ENCODE measurements around the gene CBX2.
A peak's percentile ranks its signal among the peaks of the same experiment; 100 is the strongest.

The CBX2 gene

DNA sequence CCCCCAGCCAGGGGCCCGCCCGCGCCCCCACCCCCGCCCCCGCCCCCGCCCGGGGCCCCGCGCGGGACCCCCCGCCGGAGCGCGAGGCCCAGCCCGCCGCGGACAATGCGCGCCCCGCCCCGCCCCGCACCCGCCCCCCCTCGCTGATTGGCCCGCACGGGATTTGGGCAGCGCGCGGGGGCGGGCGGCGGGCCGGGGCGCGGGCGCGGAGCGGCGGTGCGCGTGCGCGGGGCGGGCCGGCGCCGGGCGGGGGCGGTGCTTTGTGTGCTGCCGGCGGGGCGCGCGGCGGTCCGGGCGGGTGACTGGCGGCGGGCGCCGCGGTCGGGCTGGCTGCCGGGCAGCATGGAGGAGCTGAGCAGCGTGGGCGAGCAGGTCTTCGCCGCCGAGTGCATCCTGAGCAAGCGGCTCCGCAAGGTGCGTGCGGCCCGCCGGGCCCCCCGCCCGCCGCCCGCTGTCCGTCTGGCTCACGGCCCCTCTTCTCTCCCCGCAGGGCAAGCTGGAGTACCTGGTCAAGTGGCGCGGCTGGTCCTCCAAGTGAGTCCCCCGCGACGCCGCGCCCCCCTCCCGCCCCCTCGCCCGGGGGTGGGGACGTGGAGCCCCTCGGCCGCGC is at the start of gene CBX2:
TSS of gene CBX2 (plus strand) at position 255 of the 610 bp plus-strand sequence. CDS start at position 343, 88 bp downstream.
- peak; percentile 88 for DNase-seq

DNA sequence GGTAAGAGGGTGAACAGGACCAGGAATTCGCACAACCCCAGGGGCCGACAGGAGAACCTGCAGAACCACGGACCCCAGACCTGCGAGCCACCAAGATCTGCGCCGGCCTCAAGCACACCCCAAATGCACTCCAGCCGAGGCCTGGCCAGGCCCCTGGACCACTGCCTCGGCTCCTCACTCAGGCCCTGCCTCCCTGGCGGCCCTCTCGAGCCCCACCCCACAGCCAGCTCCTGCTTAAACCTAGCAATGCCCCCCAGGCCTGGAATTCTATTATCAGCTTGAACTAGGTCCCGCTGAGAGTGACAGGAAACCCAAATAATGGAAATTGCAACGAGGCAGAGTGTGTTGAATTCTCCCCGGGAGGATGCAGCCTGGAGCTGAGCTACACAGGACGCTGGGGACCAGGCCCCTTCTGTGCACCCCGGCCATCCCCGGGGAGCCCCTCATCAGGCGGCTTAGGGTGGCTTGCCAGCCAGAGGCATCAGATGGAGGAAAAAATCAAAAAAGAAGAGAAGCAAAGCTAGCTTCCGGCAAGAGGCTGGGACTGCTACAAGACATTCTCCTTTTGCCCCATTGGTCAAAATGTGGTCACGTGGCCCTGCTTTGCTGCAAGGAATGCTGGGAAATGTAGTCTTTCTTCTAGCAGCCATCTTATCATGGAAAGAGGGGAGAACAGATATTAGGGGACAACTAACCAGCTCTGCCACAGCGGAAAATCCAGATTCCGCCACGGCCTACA is 49.6 kb upstream of the CBX2 start:
- peak; percentile 88 for DNase-seq

DNA sequence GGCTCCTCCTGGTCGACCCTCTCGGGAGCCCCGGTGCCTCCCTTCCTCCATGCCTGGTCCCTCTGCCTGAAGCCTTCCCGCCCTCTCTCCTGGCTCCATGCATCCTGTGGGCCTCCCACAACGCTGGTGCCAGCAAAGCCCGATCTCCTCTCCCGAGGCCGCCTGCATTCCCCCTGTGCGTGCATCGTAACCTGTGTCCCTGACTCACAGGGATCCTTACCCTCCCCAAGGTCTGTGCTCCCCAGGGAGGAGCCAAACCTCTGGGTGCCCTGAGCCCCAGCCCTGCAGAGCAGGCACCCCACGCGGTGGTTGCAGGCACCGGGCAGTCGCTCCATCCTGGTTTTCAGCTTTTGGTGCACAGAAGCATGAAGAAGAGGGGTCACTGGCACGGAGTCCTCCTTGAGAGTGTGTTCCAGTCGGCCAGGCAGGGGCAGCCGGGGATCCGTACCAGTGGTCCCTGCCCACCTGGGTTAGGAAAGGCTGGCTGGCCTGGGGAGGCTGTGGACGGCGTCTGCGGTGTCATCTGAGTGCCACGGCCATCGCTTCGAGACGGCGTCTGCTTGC is 49.0 kb upstream of the CBX2 start:
- no peak for DNase-seq

DNA sequence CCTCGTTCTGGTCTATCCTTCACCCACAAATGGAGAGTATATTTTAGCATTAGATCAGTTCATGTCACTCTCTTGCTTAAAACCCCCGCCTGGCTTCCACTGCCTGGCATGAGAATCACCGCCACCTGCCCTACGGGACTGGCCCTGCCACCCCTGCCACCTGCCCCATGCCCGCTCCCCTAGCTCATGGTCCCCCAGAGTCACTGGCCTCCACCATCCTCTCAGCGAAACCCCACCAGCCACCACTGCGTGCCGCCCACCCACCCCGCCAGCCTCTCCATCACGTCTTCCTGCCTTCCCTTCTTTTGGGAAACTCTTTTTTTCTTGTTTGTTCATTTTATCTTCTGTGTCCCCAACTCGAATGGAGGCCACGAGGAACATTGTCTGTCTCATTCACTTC is 48.2 kb upstream of the CBX2 start:
- DNase-seq, result no peak

DNA sequence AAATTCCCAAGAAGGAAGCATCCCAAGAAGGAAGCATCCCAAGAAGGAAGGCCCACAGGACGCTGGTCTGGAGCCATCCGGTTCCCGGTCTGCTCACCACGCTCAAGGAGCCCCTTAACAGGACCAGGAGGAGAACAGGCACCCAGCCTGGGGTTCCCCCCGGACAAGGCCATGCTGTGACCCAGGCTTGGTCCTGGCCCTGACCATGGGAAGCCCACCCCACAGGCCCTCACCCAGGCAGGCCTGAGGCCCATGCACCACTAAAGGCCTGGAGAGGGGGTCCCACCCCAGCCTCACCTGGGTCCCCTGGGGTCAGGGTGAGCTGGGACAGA is 47.5 kb upstream of the CBX2 start:
- no peak for DNase-seq

DNA sequence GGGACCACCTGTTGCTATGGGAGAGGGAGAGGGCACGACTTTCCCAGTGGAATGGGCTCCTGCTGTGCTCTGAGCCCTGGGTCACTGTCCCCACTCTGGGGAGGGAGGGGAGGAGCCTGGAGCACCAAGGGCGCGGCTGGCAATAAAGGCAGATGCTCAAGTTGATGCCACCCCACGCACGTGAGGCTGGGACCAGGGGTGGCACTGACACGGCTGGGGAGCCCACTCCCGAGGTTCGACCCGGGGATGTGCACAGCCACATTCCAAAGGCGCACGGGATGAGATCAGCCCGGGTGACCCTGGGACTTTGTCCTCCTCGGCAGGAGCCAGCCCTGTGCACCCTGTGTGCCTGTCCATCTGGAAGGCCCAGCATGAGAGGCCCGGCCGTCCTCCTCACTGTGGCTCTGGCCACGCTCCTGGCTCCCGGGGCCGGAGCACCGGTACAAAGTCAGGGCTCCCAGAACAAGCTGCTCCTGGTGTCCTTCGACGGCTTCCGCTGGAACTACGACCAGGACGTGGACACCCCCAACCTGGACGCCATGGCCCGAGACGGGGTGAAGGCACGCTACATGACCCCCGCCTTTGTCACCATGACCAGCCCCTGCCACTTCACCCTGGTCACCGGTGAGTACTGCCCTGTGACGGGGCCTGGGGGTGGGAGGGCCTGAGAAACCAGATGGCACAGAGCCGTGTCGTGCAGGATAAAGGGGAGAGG is 47.0 kb upstream of the CBX2 start, which contains the start of gene ENPP7:
TSS of gene ENPP7 (plus strand) at position 175 of the 715 bp plus-strand sequence. CDS start at position 372, 197 bp downstream.
- DNase-seq, result no peak

DNA sequence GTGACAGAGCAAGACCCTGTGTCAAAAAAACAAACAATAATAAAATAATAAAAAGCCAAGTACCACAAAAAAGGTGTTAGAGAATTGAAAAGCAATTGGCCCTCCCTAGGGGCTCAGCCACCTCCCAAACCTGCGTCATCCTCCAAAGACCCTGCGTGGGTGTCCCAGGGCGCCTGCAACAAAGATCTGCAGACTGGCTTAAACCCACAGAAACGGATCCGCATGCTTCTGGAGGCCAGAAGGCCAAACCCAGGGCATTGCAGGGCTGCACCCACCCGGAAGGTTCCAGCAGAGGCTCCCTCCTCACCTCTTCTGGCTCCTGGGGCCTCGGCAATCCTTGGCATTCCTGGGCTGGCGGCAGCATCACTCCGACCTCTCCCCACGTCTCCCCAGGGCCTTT is 45.7 kb upstream of the CBX2 start:
- no peak for DNase-seq

DNA sequence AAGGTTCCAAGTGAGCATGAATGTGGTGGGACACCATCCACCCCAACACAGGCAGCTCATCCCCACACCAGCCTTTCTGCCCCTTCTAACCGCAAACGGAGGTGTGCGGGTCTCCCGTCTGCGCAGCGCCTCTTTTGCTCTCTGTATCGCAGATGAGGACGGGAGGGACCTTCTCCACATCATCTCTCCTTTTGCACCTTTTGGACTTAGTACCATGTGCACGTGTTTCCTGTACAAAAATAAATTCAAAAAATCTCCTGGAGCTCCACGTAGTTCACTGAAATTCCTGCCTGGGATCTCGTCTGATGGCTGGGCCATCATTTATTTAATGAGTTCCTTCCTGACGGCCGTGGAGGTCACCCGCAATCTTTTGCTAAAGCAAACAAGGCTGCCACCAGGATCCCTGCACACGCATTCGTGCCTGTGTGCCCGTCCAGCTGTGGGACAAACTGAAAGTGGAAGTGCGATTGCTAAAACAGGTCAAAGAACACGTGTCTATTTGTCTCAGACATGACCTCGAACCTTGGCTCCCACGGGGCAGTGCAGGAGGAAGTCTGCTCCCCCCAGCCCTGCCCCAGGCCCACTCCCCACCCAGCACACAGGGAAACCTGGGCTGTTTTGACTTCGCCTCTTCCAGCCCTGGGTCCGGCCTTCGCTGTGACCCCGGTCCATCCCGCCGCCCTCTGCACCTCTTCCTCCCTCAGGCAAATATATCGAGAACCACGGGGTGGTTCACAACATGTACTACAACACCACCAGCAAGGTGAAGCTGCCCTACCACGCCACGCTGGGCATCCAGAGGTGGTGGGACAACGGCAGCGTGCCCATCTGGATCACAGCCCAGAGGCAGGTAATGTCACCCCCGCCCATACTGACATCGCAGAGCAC is 44.9 kb upstream of the CBX2 start:
- no peak for DNase-seq

DNA sequence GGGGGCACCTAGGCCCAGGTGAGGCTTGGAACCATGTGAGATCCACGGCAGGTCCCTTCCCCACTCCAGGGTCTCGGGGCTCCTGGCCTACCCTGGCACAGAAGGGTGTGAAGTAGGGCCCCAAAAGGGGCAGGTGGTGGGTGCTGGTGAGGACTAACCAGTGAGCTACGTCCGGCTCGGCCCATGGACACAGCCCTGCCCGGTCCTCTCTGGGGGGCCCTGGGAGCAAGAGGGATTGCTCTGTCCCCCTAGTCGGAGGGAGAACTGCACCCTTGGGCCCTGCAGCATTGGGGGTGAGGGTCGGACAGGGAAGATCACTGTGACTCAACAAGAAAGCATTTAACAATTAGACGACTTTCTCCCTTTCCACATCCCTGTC is 44.3 kb upstream of the CBX2 start:
- no peak for DNase-seq

DNA sequence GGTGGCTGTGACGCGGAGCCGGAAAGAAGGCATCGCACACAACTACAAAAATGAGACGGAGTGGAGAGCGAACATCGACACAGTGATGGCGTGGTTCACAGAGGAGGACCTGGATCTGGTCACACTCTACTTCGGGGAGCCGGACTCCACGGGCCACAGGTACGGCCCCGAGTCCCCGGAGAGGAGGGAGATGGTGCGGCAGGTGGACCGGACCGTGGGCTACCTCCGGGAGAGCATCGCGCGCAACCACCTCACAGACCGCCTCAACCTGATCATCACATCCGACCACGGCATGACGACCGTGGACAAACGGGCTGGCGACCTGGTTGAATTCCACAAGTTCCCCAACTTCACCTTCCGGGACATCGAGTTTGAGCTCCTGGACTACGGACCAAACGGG is 42.9 kb upstream of the CBX2 start:
- DNase-seq, result no peak

DNA sequence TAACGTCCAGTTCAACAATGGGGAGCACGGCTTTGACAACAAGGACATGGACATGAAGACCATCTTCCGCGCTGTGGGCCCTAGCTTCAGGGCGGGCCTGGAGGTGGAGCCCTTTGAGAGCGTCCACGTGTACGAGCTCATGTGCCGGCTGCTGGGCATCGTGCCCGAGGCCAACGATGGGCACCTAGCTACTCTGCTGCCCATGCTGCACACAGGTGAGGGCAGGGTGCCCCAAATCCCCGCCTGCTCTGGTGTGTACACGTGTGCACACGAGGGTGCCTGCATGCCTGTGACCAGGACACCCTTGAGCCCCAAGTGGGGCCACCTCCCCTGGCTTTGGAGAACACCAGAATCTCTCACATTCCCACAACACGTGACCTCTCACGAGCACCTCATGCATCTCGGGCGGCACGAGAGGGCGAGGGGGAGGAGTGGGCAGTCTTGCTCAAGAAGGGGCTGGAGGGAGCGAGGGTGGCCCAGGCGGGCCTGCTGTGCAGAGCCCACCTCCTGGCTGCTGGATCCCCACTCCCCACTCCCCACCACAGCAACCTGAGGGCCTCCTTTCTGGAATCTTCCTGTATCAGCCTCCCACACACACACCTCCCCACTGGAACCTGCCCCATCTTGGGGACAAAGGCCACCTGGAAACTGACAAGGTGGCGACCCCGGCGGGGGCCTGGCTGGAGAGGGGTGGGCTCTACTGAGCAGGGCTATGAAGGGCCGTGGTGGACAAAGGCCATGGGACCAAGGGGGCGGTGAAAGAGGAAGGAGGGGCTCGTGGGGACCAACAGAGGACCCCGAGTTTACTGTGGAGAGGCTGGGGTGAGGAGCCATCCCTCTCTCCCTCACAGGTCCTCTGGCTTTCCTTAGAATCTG is 40.7 kb upstream of the CBX2 start:
- DNase-seq, result no peak

DNA sequence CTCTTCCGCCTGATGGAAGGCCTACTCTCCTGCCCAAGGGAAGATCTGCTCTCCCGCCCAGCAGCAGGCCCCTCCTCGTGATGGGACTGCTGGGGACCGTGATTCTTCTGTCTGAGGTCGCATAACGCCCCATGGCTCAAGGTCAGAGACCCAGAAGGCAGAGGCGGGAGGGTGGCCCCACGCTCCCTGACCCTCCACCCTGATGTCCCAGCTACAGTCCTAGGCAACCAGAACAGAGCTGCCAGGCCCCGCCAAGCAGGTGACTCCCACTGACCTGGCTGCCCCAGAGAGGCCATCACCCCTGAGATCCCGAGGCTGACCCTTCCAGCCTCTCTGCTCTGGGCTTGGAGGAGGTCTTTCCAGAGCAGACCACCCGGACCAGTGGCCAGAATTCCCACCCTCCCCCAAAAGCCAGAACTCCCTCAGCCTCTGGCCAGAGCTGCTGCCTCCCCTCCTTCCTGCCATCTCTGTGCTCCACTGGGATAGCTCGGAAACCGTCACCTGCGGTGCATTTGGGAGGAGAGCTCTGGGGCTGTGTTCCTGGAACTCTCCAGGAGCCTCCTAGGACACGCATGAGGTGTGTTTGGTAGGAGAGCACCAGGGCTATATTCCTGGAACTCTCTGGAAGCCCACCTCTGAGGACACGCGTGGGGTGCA is 39.9 kb upstream of the CBX2 start:
- no peak for DNase-seq

DNA sequence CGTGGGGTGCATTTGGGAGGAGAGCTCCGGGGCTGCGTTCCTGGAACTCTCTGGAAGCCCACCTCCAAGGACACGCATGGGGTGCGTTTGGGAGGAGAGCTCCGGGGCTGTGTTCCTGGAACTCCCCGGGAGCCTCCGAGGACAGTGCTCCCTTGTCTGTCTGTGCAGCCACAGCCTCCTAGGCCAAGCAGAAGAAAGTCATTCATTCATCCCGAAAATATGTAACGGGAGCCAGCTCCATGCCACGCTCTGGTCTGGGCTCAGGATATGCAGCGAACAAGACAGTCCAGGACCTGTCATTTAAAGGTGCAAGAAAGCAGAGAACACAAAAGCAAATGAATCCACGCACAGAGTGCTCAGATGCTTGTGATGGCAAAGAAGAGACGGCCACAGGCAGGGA is 39.3 kb upstream of the CBX2 start:
- no peak for DNase-seq

DNA sequence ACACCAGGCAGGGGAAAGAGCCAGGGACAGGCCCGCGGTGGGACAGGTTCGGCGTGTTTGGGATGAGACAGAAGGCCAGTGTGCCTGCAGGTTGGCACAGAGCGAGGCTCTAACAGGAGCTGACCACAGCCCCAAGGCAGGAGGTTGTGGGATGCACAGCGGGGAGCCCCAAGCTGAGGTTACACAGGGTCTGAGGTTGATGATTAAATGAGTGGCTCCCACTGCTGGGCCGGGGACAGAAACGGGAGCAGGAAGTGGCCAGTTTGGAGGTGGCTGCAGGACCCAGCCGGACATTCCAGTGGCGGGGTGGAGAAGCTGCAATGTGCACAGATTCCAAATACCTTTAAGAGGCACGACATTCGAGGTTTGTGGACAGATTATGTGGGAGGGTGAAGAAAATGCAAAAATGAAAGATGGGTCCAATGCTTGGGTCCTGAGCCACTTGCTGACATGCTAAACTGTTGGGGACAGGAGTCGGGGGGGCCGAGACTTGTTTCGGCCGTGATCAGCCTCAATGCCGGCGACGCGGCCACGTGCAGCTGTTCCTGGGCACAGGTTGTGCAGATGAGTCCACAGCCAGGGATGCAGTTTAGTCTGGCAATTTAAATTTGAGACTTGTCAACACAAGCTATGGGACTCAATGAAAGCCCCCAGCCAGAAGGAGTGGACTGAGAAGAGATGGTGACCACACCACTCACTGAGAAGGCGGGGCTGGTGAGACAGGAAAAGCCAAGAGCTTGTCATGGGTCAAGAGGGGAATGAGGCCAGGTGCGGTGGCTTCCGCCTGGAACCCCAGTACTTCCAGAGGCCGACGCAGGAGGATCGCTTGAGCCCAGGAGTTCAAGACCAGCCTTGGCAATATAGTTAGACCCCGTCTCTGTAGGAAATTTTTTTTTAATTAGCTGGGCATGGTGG is 38.5 kb upstream of the CBX2 start:
- DNase-seq, result no peak

DNA sequence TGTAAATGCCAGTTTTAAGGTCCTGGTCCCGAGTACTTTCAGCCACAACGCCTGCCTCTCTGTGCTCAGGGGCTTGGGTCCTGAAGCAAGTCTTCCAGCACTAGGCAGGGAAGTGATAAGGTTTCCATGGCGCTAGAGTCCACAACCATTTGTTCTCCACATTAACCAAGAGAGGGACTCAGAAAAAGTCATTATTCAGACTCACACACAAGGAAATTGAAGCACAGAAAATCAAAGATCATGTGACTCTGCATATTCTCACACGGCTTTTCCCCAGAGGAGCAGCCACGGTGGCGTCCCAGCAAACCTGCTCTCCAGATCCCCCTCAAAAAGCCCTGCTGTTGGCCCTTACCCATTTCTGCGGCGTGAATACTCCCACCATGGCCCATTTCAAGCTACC is 37.5 kb upstream of the CBX2 start:
- DNase-seq, result no peak

DNA sequence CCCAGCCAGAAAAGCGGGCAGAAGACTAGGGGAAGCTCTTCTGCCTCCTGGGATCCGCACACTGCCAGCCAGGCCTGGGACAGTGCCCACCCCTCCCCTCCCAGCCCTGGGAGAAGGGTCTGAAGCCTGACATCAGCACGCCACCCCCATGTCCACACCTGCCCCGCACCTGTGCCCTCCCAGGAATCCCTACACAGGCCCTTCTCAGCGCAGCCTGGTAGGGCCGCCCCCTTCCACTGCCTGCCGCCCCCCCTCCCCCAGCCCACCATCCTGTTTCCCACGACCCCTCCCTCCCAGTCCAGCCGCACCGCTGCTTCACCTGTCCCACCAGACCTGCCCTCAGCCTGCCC is 36.6 kb upstream of the CBX2 start:
- no peak for DNase-seq

DNA sequence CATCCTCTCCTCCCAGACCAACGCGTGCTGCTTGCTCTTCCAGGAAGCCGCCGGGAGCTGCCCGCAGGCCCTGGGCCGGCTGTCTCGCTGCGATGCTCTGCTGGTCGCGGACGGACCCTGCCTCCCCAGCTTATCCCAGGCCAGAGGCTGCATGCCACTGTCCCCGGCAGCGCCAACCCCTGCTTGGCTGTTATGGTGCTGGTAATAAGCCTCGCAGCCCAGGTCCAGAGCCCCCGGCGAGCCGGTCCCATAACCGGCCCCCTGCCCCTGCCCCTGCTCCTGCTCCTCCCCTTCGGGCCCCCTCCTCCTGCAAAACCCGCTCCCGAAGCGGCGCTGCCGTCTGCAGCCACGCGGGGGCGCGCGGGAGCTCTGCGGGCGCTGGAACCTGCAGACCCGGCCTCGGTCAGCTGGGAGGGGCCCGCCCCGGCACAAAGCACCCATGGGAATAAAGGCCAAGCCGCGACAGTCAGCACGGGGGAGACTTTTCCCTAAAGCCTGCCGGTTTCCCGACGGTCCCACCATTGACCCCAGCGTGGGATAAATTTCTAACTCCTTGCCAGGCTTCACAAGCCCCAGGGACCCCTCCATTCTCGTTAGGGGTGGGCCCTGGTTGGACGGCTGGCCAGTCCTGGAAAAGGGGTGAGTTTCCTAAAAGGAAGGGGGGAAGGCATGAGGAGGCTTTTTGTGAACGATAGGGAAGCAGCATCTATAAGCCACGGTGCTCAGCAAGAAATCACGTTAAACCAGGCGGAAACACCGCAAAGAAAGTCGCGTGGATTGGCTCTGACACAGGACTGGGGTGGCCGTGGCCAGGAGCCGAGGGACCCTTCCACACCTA is 36.0 kb upstream of the CBX2 start:
- DNase-seq, result peak; percentile 76

DNA sequence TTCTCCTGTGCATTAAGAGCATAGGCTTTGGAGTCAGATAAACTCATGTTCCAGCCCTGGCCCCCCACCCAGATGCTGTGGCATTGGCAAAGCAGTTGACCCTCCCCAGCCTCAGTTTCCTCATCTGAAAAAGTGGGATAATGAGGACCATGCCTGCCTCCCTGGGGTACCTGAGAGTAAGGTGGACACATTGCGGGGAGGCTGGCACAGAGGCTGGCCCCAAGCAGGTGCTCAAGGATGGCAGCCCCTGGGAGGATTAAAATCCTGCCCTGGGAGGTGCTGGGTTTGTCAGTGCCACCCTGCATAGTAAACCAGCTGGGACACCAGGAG is 35.4 kb upstream of the CBX2 start:
- DNase-seq, result no peak

DNA sequence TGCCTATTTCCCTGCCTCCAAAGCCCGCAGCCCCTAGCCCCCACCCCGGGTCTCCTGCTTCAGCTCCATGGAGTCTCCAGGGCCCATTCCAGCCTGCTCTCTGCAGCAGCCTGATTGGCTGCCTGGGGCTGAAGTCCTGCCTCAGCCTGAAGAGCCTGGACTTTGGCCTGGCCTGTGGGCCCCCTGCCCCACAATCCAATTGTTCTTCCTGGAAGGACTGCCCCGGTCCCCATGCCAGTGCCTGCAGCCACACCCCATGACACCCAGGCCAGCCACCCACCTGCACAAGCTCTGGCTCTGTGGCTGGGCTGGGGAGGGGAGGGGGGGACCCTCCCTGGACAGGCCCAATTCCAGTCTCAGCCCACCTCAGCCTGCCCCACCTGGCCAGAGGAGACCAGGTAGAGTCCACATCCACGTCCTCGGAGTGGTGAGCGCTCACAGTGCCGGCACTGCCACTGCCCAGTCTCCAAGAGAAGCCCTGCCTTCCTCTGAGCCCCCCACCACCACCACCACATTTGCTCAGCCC is 34.9 kb upstream of the CBX2 start:
- DNase-seq, result no peak

All from stimulated activated CD4-positive, alpha-beta T cell treated with anti-CD3 and anti-CD28 coated beads, Interleukin-15, amount 100 ng/mL, for 24 hours (primary cell).